Effector memory CD4-positive, alpha-beta T cell (primary cell): Measurements from ENCODE around the gene CPB1.

ENCODE experiments used
- DNase-seq, 3 donors: peaks; one replicate each; pipeline ENCODE4 v3.0.0-alpha.2; 2020
- H3K27ac ChIP-seq: 2 replicates; pipeline ENCODE4 v1.7.0; 2013; ENCODE audit warnings: mild to moderate bottlenecking, low read length, moderate library complexity; ENCODE audit not compliant: insufficient read depth, poor library complexity, severe bottlenecking
- H3K27me3 ChIP-seq: replicated peaks from 2 replicates; pipeline ENCODE4 v1.7.0; 2013; ENCODE audit warnings: mild to moderate bottlenecking, low read length; ENCODE audit not compliant: insufficient read depth, control insufficient read depth, poor library complexity, severe bottlenecking
- H3K36me3 ChIP-seq: 2 replicates; pipeline ENCODE4 v1.7.0; 2013; ENCODE audit warnings: mild to moderate bottlenecking, low read length, moderate library complexity; ENCODE audit not compliant: control insufficient read depth, insufficient read depth
- H3K4me1 ChIP-seq: 2 replicates; pipeline ENCODE4 v1.7.0; 2013; ENCODE audit warnings: low read length, mild to moderate bottlenecking; ENCODE audit not compliant: control insufficient read depth, insufficient read depth, poor library complexity, severe bottlenecking
- H3K4me3 ChIP-seq: 2 replicates; pipeline ENCODE4 v1.7.0; 2013; ENCODE audit warnings: low read length, low read depth, mild to moderate bottlenecking; ENCODE audit not compliant: insufficient read depth, poor library complexity, severe bottlenecking
- H3K9me3 ChIP-seq: 2 replicates; pipeline ENCODE4 v1.7.0; 2013; ENCODE audit warnings: mild to moderate bottlenecking, low read length, moderate library complexity; ENCODE audit not compliant: control insufficient read depth

CPB1 gene

GRCh38 chr3:148903022-148903442 is 75.4 kb downstream of the CPB1 start:
- Histone ChIP-seq H3K27ac (no peak overlapping the region), H3K4me1 (no peaks in the 10 kb centered on the region), H3K9me3 (no peaks in the 10 kb centered on the region), H3K27me3 (no peaks in the 10 kb centered on the region), H3K4me3 (no peak overlapping the region), H3K36me3 (no peaks in the 10 kb centered on the region)
- DNase-seq: no peak

GRCh38 chr3:148903941-148904340 is 76.3 kb downstream of the CPB1 start:
- DNase-seq: no peak
- Histone ChIP-seq H3K27ac (no peak overlapping the region), H3K27me3 (no peaks in the 10 kb centered on the region), H3K9me3 (no peaks in the 10 kb centered on the region), H3K36me3 (no peaks in the 10 kb centered on the region), H3K4me3 (no peak overlapping the region), H3K4me1 (no peaks in the 10 kb centered on the region)

- no peak overlapping the region for H3K4me3 ChIP-seq
- no peaks in the 10 kb centered on the region for H3K36me3 ChIP-seq
Observed at GRCh38 chr3:148906667-148907066, 79.1 kb downstream of the CPB1 start.

More at GRCh38 chr3:148906667-148907066, 79.1 kb downstream of the CPB1 start:
- H3K27ac ChIP-seq: no peak overlapping the region
- no peaks in the 10 kb centered on the region for H3K27me3 ChIP-seq
- DNase-seq: no peak
- H3K4me1 ChIP-seq: no peaks in the 10 kb centered on the region
- no peaks in the 10 kb centered on the region for H3K9me3 ChIP-seq
